ENCODE measurements around the gene IP6K2. TPM values are rescaled to one million over a fixed set of nuclear protein-coding genes. Genes with fewer than 3 reads are reported as not detected.

IP6K2 gene
- total RNA-seq, 1 experiment from 2014 or later, result 117 TPM

DNA sequence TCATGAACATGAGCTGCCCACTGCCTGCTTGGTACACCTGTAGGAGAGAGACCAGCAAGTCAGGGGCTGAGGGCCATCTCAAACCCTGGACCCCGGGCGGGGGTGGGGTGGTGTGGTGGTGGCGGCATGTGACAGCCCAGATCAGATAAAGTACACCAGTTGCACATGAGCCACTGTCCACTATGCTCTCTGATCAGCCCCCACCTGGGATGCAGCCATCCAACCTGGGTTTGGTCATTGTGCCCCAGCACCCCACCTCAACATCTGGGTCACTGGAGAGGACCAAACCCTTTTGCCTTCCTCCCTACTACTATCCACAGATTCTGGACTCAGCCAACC lies 28.3 kb downstream of the IP6K2 start:
- H3K27ac Mint-ChIP-seq (ENCODE audit: low read depth, unreplicated experiment), result no peak overlapping the region
- no peak overlapping the region for H3K4me3 Mint-ChIP-seq (ENCODE audit: unreplicated experiment)
- ChIA-PET POLR2A (interaction anchor here (1.1 to 1.6 kb wide), 2 partner anchors 20 to 31 kb away, joined by 3 to 6 read pairs; no protein-coding TSS in a partner anchor), CTCF (interaction anchor here (1.3 kb wide), 1 partner anchor 52 kb away, joined by 5 read pairs; no protein-coding TSS in a partner anchor)
- H3K4me1 Mint-ChIP-seq (ENCODE audit: insufficient read depth, unreplicated experiment), result peaks cover 38% of the 10 kb centered on the region
- DNase-seq (ENCODE audit: unreplicated experiment), result no peak
- TF ChIP-seq, protein P1, sequence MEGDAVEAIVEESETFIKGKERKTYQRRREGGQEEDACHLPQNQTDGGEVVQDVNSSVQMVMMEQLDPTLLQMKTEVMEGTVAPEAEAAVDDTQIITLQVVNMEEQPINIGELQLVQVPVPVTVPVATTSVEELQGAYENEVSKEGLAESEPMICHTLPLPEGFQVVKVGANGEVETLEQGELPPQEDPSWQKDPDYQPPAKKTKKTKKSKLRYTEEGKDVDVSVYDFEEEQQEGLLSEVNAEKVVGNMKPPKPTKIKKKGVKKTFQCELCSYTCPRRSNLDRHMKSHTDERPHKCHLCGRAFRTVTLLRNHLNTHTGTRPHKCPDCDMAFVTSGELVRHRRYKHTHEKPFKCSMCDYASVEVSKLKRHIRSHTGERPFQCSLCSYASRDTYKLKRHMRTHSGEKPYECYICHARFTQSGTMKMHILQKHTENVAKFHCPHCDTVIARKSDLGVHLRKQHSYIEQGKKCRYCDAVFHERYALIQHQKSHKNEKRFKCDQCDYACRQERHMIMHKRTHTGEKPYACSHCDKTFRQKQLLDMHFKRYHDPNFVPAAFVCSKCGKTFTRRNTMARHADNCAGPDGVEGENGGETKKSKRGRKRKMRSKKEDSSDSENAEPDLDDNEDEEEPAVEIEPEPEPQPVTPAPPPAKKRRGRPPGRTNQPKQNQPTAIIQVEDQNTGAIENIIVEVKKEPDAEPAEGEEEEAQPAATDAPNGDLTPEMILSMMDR (IDR thresholded peaks at IDR 0.05; ENCODE audit: unreplicated experiment), result no peak
- no TSS peak for BruUV-seq (replicated peaks)
- intact Hi-C loops (cut with micrococcal nuclease), result loop anchor here (5.0 to 10.0 kb wide), 2 partner anchors 79 to 134 kb away; partner anchors contain the start of gene PFKFB4
- H3K9me3 Mint-ChIP-seq (ENCODE audit: unreplicated experiment), result no peaks in the 10 kb centered on the region
- H3K27me3 Mint-ChIP-seq (ENCODE audit: insufficient read depth, unreplicated experiment), result no peaks in the 10 kb centered on the region
- peaks cover 84% of the 10 kb centered on the region for H3K36me3 Mint-ChIP-seq (ENCODE audit: insufficient read depth, unreplicated experiment)

DNA sequence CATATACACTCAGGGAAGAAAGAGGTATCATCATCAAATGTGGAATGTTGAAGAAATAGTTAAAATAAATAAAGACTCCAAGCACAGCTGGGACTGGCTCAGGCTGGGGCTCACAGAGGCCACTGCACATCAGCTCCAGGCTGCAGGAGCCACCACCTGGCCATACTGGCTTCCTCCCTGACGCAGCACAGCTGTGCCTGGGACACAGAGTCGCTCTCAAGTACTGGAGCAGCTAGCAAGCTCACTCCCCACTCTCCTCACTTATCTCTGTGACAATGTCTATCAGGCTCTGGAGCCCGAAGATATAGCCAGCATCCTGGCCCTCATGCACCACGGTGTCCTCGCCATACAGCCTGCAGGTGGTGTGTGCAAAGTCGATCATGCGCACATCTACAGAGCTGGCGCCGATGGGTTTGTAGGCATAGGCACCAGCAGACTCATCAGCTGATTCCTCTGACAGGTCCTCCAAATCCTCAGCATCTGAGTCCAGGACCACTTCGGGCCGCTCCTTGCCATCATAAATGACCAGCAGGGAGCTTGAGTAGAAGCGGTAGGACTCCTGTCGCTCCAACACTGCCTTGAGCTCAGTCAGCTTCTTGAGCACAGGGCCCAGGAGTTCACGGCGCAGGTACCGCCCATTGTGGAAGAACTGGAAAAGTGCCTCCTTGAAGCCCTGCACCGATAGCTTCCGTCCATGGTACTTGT lies 28.8 kb downstream of the IP6K2 start:
- CTCF ChIA-PET, result interaction anchor here (0.6 to 1.3 kb wide), 2 partner anchors 22 to 52 kb away, joined by 3 to 5 read pairs; no protein-coding TSS in a partner anchor
- POLR2A ChIA-PET, result interaction anchor here (1.1 to 1.6 kb wide), 2 partner anchors 21 to 31 kb away, joined by 3 to 6 read pairs; no protein-coding TSS in a partner anchor
- H3K9me3 Mint-ChIP-seq (ENCODE audit: unreplicated experiment), result no peaks in the 10 kb centered on the region
- intact Hi-C loops (cut with micrococcal nuclease), result loop anchor here (5.0 to 10.0 kb wide), 2 partner anchors 79 to 133 kb away; partner anchors contain the start of gene PFKFB4
- H3K27ac Mint-ChIP-seq (ENCODE audit: low read depth, unreplicated experiment), result peak overlapping the region; percentile 35
- TF ChIP-seq, protein P1 (IDR thresholded peaks at IDR 0.05; ENCODE audit: unreplicated experiment), result no peak
- H3K27me3 Mint-ChIP-seq (ENCODE audit: insufficient read depth, unreplicated experiment), result no peaks in the 10 kb centered on the region
- DNase-seq (ENCODE audit: unreplicated experiment), result no peak
- no TSS peak for BruUV-seq (replicated peaks)
- no peak overlapping the region for H3K4me3 Mint-ChIP-seq (ENCODE audit: unreplicated experiment)
- H3K36me3 Mint-ChIP-seq (ENCODE audit: insufficient read depth, unreplicated experiment), result peaks cover 84% of the 10 kb centered on the region
- H3K4me1 Mint-ChIP-seq (ENCODE audit: insufficient read depth, unreplicated experiment), result peaks cover 39% of the 10 kb centered on the region

- peak overlapping the region; percentile 35 for H3K27ac Mint-ChIP-seq (ENCODE audit: low read depth, unreplicated experiment)
- no peaks in the 10 kb centered on the region for H3K9me3 Mint-ChIP-seq (ENCODE audit: unreplicated experiment)
- peaks cover 79% of the 10 kb centered on the region for H3K36me3 Mint-ChIP-seq (ENCODE audit: insufficient read depth, unreplicated experiment)
- CTCF ChIA-PET, result interaction anchor here (0.5 to 1.8 kb wide), 7 partner anchors 17 to 63 kb away, joined by 3 to 16 read pairs (median 4); no protein-coding TSS in a partner anchor
- no peak overlapping the region for H3K4me3 Mint-ChIP-seq (ENCODE audit: unreplicated experiment)
- intact Hi-C loops (cut with micrococcal nuclease), result loop anchor here (5.0 to 10.0 kb wide), 2 partner anchors 80 to 132 kb away; partner anchors contain the start of gene PFKFB4
- POLR2A ChIA-PET, result interaction anchor here (0.6 to 1.9 kb wide), 8 partner anchors 17 to 419 kb away, joined by 3 to 12 read pairs (median 6); partner anchors contain the start of genes CELSR3, PFKFB4 and SLC26A6
- peaks cover 34% of the 10 kb centered on the region for H3K4me1 Mint-ChIP-seq (ENCODE audit: insufficient read depth, unreplicated experiment)
- no TSS peak for BruUV-seq (replicated peaks)
- DNase-seq (ENCODE audit: unreplicated experiment), result no peak
- TF ChIP-seq, protein P1 (IDR thresholded peaks at IDR 0.05; ENCODE audit: unreplicated experiment), result no peak
- no peaks in the 10 kb centered on the region for H3K27me3 Mint-ChIP-seq (ENCODE audit: insufficient read depth, unreplicated experiment)
Measured at GRCh38 chr3:48687220-48687678, 29.8 kb downstream of the IP6K2 start.
